ENCODE data around the gene ERLEC1. TPM values are rescaled to one million over a fixed set of nuclear protein-coding genes. Genes with fewer than 3 reads are reported as not detected.

The ERLEC1 gene
- total and polyA plus RNA-seq, 7 donors: 23.8 to 49.6 (median 27.1) TPM

GRCh38 chr2:53785366-53785765 lies 1.5 kb upstream of the ERLEC1 start:
- Histone ChIP-seq H3K36me3 (ENCODE audit: insufficient read depth in 1 of 2, low read depth in 1 of 2) (peaks cover 0 to 7% of the 10 kb centered on the region in 2 donors), H3K4me3 (peak overlapping the region; percentile 78), H3K27ac (no peak overlapping the region), H3K27me3 (ENCODE audit: insufficient read depth in 3 of 3, low read length in 2 of 3) (no peaks in the 10 kb centered on the region), H3K9me3 (no peaks in the 10 kb centered on the region), H3K4me1 (peaks cover 29% of the 10 kb centered on the region)
- WGBS, 3 donors: 56 to 61% (median 61%) methylated on average over 11 of the region's 11 CpGs
- DNase-seq (no peak), ATAC-seq (no peak)
- intact Hi-C loops (cut with DNase I): no loop called here
- no peak for TF ChIP-seq CTCF (IDR thresholded peaks at IDR 0.05)

- Histone ChIP-seq H3K27me3 (ENCODE audit: insufficient read depth in 3 of 3, low read length in 2 of 3) (no peaks in the 10 kb centered on the region), H3K36me3 (ENCODE audit: insufficient read depth in 1 of 2, low read depth in 1 of 2) (peaks cover 0 to 4% of the 10 kb centered on the region in 2 donors), H3K9me3 (no peaks in the 10 kb centered on the region), H3K4me1 (peaks cover 33% of the 10 kb centered on the region), H3K4me3 (peak overlapping the region; percentile 78), H3K27ac (peak overlapping the region; percentile 85)
- DNase-seq: peak; percentile 29 to 68
- intact Hi-C loops (cut with DNase I): no loop called here
- peak; percentile 31 to 72 (median 50) for ATAC-seq
- WGBS, 3 donors: 0% methylated on average over 18 of the region's 18 CpGs
- TF ChIP-seq CTCF (IDR thresholded peaks at IDR 0.05): no peak
These were observed 516 bp upstream of the ERLEC1 start for GRCh38 chr2:53786352-53786704.

- no peak for TF ChIP-seq CTCF (IDR thresholded peaks at IDR 0.05)
- intact Hi-C loops (cut with DNase I): no loop called here
- Histone ChIP-seq H3K36me3 (ENCODE audit: insufficient read depth in 1 of 2, low read depth in 1 of 2) (no peaks in the 10 kb centered on the region), H3K27ac (peak overlapping the region; percentile 85), H3K27me3 (ENCODE audit: insufficient read depth in 3 of 3, low read length in 2 of 3) (no peaks in the 10 kb centered on the region), H3K4me1 (peaks cover 33% of the 10 kb centered on the region), H3K9me3 (no peaks in the 10 kb centered on the region), H3K4me3 (peak overlapping the region; percentile 78)
- WGBS, 3 donors: 3 to 5% (median 3%) methylated on average over 17 of the region's 17 CpGs
- ATAC-seq: peak in 2 of 4 donors; percentile 11 to 47
- no peak for DNase-seq
These were observed 908 bp downstream of the ERLEC1 start for GRCh38 chr2:53787614-53788289.

GRCh38 chr2:53793261-53793660 lies 6.4 kb downstream of the ERLEC1 start:
- TF ChIP-seq CTCF (IDR thresholded peaks at IDR 0.05): no peak
- no peak overlapping the region for H3K27ac ChIP-seq

GRCh38 chr2:53793821-53794220 lies 7.0 kb downstream of the ERLEC1 start:
- peaks cover 8% of the 10 kb centered on the region for H3K4me1 ChIP-seq
- ATAC-seq (no peak), DNase-seq (no peak)
- no peak overlapping the region for H3K27ac ChIP-seq
- no peaks in the 10 kb centered on the region for H3K9me3 ChIP-seq
- H3K27me3 ChIP-seq (ENCODE audit: insufficient read depth in 3 of 3, low read length in 2 of 3): no peaks in the 10 kb centered on the region
- no peak overlapping the region for H3K4me3 ChIP-seq
- intact Hi-C loops (cut with DNase I): no loop called here
- peaks cover 0 to 48% of the 10 kb centered on the region in 2 donors for H3K36me3 ChIP-seq (ENCODE audit: insufficient read depth in 1 of 2, low read depth in 1 of 2)
- TF ChIP-seq CTCF (IDR thresholded peaks at IDR 0.05): no peak
- WGBS, 3 donors: 84 to 90% (median 88%) methylated on average over 3 of the region's 3 CpGs

More at GRCh38 chr2:53793261-53793660, 6.4 kb downstream of the ERLEC1 start:
- DNase-seq (no peak), ATAC-seq (no peak)
- peaks cover 0 to 42% of the 10 kb centered on the region in 2 donors for H3K36me3 ChIP-seq (ENCODE audit: insufficient read depth in 1 of 2, low read depth in 1 of 2)
- intact Hi-C loops (cut with DNase I): no loop called here
- H3K9me3 ChIP-seq: no peaks in the 10 kb centered on the region
- H3K4me1 ChIP-seq: peaks cover 14% of the 10 kb centered on the region
- no peak overlapping the region for H3K4me3 ChIP-seq
- 93 to 97% (median 93%) methylated on average over 3 of the region's 3 CpGs for WGBS, 3 donors
- no peaks in the 10 kb centered on the region for H3K27me3 ChIP-seq (ENCODE audit: insufficient read depth in 3 of 3, low read length in 2 of 3)

Measured in psoas muscle (tissue), 8 donors.